ENCODE results near the gene ITGB5. TPM values are rescaled to one million over a fixed set of nuclear protein-coding genes. Genes with fewer than 3 reads are reported as not detected.

ITGB5 gene
- total RNA-seq, 1 donor from 2014 or later, result 63.3 TPM

- Mint-ChIP-seq H3K4me3 (no peak overlapping the region), H3K4me1 (peaks cover 11% of the 10 kb centered on the region), H3K9me3 (no peaks in the 10 kb centered on the region), H3K36me3 (no peaks in the 10 kb centered on the region), H3K27ac (no peak overlapping the region), H3K27me3 (ENCODE audit: low read depth) (peaks cover 25% of the 10 kb centered on the region)
- DNase-seq (ENCODE audit: low spot score in 2 of 2, unreplicated experiment in 2 of 2), result no peak
- no peak for TF ChIP-seq CTCF (IDR thresholded peaks at IDR 0.05; ENCODE audit: unreplicated experiment)
Observed at GRCh38 chr3:124920718-124921117, 33.6 kb upstream of the ITGB5 start.

GRCh38 chr3:124919756-124920155 lies 32.6 kb upstream of the ITGB5 start:
- Mint-ChIP-seq H3K27me3 (ENCODE audit: low read depth) (peaks cover 19% of the 10 kb centered on the region), H3K9me3 (no peaks in the 10 kb centered on the region), H3K36me3 (no peaks in the 10 kb centered on the region), H3K4me1 (peaks cover 11% of the 10 kb centered on the region), H3K27ac (peak overlapping the region; percentile 12), H3K4me3 (no peak overlapping the region)
- no peak for TF ChIP-seq CTCF (IDR thresholded peaks at IDR 0.05; ENCODE audit: unreplicated experiment)
- DNase-seq (ENCODE audit: low spot score in 2 of 2, unreplicated experiment in 2 of 2), result no peak

- Mint-ChIP-seq H3K4me3 (no peak overlapping the region), H3K27me3 (ENCODE audit: low read depth) (peaks cover 9% of the 10 kb centered on the region), H3K27ac (no peak overlapping the region), H3K36me3 (no peaks in the 10 kb centered on the region), H3K9me3 (no peaks in the 10 kb centered on the region), H3K4me1 (peaks cover 11% of the 10 kb centered on the region)
- DNase-seq (ENCODE audit: low spot score in 2 of 2, unreplicated experiment in 2 of 2), result no peak
- no peak for TF ChIP-seq CTCF (IDR thresholded peaks at IDR 0.05; ENCODE audit: unreplicated experiment)
Observed at GRCh38 chr3:124918524-124918923, 31.4 kb upstream of the ITGB5 start.

GRCh38 chr3:124916837-124917409 lies 29.8 kb upstream of the ITGB5 start:
- Mint-ChIP-seq H3K27ac (no peak overlapping the region), H3K4me3 (no peak overlapping the region), H3K4me1 (peaks cover 11% of the 10 kb centered on the region), H3K36me3 (no peaks in the 10 kb centered on the region), H3K27me3 (ENCODE audit: low read depth) (peaks cover 3% of the 10 kb centered on the region), H3K9me3 (no peaks in the 10 kb centered on the region)
- TF ChIP-seq CTCF (IDR thresholded peaks at IDR 0.05; ENCODE audit: unreplicated experiment), result no peak
- no peak for DNase-seq (ENCODE audit: low spot score in 2 of 2, unreplicated experiment in 2 of 2)

- Mint-ChIP-seq H3K27ac (no peak overlapping the region), H3K36me3 (no peaks in the 10 kb centered on the region), H3K27me3 (ENCODE audit: low read depth) (no peaks in the 10 kb centered on the region), H3K4me3 (no peak overlapping the region), H3K9me3 (no peaks in the 10 kb centered on the region), H3K4me1 (peaks cover 11% of the 10 kb centered on the region)
- TF ChIP-seq CTCF (IDR thresholded peaks at IDR 0.05; ENCODE audit: unreplicated experiment), result no peak
- no peak for DNase-seq (ENCODE audit: low spot score in 2 of 2, unreplicated experiment in 2 of 2)
Observed at GRCh38 chr3:124915254-124915653, 28.1 kb upstream of the ITGB5 start.

- no peak overlapping the region for H3K27ac Mint-ChIP-seq
Observed at GRCh38 chr3:124907957-124908356, 20.8 kb upstream of the ITGB5 start.

More at GRCh38 chr3:124907957-124908356, 20.8 kb upstream of the ITGB5 start:
- Mint-ChIP-seq H3K4me1 (no peaks in the 10 kb centered on the region), H3K27me3 (ENCODE audit: low read depth) (peaks cover 3% of the 10 kb centered on the region), H3K9me3 (no peaks in the 10 kb centered on the region), H3K4me3 (no peak overlapping the region), H3K36me3 (no peaks in the 10 kb centered on the region)
- no peak for DNase-seq (ENCODE audit: low spot score in 2 of 2, unreplicated experiment in 2 of 2)
- no peak for TF ChIP-seq CTCF (IDR thresholded peaks at IDR 0.05; ENCODE audit: unreplicated experiment)
